GM12801 (cell line): ENCODE results near the gene IBA57.

ENCODE experiments used
- CTCF ChIP-seq: IDR thresholded peaks from one replicate; pipeline ENCODE4 v1.5.1; 2011; ENCODE audit warnings: control low read depth; ENCODE audit not compliant: insufficient read length; ENCODE audit errors: extremely low read depth

IBA57 gene

GRCh38 chr1:228225165-228225710 is 59.6 kb downstream of the IBA57 start:
- no peak for TF ChIP-seq CTCF

GRCh38 chr1:228225740-228226139 is 60.1 kb downstream of the IBA57 start:
- no peak for TF ChIP-seq CTCF

GRCh38 chr1:228226141-228226874 is 60.7 kb downstream of the IBA57 start:
- no peak for TF ChIP-seq CTCF

- no peak for TF ChIP-seq CTCF
Observed at GRCh38 chr1:228226956-228227791, 61.6 kb downstream of the IBA57 start.

- TF ChIP-seq CTCF, result no peak
Observed at GRCh38 chr1:228228601-228229074, 63.0 kb downstream of the IBA57 start.

- TF ChIP-seq CTCF, result no peak
Observed at GRCh38 chr1:228231189-228231588, 65.6 kb downstream of the IBA57 start.
